Fibroblast of the aortic adventitia (primary cell): Measurements from ENCODE around the gene APLP1. TPM values are rescaled to one million over a fixed set of nuclear protein-coding genes. Genes with fewer than 3 reads are reported as not detected.

Experiments
- DNase-seq: peaks from one replicate; pipeline ENCODE4 v3.0.0-alpha.2; 2010; ENCODE audit warnings: low read depth
- H3K4me3 ChIP-seq: 2 replicates; pipeline ENCODE4 v1.5.1; 2011; ENCODE audit warnings: low read depth, mild to moderate bottlenecking, control low read depth, low read length, moderate library complexity
- small RNA-seq: library from RNA; depleted of rRNA; stranded (forward); fragments of <200 nt; gene quantifications from one replicate; pipeline ENCODE3, GENCODE V24; 2012
- total RNA-seq: library from RNA; depleted of rRNA; stranded (reverse); fragments of >200 nt; gene quantifications from 2 replicates; pipeline ENCODE4 v1.2.3, GENCODE V29; 2012; ENCODE audit warnings: low replicate concordance
- TF ChIP-seq, protein P1 (sequence below): IDR thresholded peaks from 2 replicates; pipeline ENCODE4 v1.5.1; 2011; ENCODE audit warnings: mild to moderate bottlenecking, low read length, control low read depth, inconsistent platforms; ENCODE audit not compliant: insufficient read depth

APLP1 gene
- total RNA-seq, 1 donor, result 8.6 TPM

GRCh38 chr19:35928507-35928906 lies 60.1 kb downstream of the APLP1 start:
- TF ChIP-seq, protein P1, sequence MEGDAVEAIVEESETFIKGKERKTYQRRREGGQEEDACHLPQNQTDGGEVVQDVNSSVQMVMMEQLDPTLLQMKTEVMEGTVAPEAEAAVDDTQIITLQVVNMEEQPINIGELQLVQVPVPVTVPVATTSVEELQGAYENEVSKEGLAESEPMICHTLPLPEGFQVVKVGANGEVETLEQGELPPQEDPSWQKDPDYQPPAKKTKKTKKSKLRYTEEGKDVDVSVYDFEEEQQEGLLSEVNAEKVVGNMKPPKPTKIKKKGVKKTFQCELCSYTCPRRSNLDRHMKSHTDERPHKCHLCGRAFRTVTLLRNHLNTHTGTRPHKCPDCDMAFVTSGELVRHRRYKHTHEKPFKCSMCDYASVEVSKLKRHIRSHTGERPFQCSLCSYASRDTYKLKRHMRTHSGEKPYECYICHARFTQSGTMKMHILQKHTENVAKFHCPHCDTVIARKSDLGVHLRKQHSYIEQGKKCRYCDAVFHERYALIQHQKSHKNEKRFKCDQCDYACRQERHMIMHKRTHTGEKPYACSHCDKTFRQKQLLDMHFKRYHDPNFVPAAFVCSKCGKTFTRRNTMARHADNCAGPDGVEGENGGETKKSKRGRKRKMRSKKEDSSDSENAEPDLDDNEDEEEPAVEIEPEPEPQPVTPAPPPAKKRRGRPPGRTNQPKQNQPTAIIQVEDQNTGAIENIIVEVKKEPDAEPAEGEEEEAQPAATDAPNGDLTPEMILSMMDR, result no peak
- DNase-seq, result no peak
- H3K4me3 ChIP-seq, result no peak overlapping the region

Small RNA genes lying within 50 kb of the gene (small RNA-seq; reads per million reads assigned to genes)
- not detected for gene RN7SL402P

Other genes with a start within 250 kb of the APLP1 start
- gene RBM42, start 239.5 kb upstream of the APLP1 start, total RNA-seq, result 43.0 and 65.2 TPM in 2 replicates
- gene ETV2, start 226.8 kb upstream of the APLP1 start, total RNA-seq, result 0.81 and 1.6 TPM in 2 replicates
- 104 and 327 TPM in 2 replicates for gene COX6B1, start 220.3 kb upstream of the APLP1 start, total RNA-seq
- not detected in 2 replicates for gene UPK1A, start 202.1 kb upstream of the APLP1 start, total RNA-seq
- gene ZBTB32, start 164.0 kb upstream of the APLP1 start, total RNA-seq, result not detected in 2 replicates
- 6.8 and 14.9 TPM in 2 replicates for gene KMT2B, start 150.6 kb upstream of the APLP1 start, total RNA-seq
- gene IGFLR1, start 126.1 kb upstream of the APLP1 start, total RNA-seq, result 1.3 and 1.9 TPM in 2 replicates
- 5.8 and 7.1 TPM in 2 replicates for gene U2AF1L4, start 123.2 kb upstream of the APLP1 start, total RNA-seq
- 14.7 and 19.5 TPM in 2 replicates for gene PSENEN, start 122.9 kb upstream of the APLP1 start, total RNA-seq
- gene LIN37, start 120.0 kb upstream of the APLP1 start, total RNA-seq, result 5.4 and 15.3 TPM in 2 replicates
- 297 and 713 TPM in 2 replicates for gene HSPB6, start 111.5 kb upstream of the APLP1 start, total RNA-seq
- 4.5 and 10.8 TPM in 2 replicates for gene PROSER3, start 110.4 kb upstream of the APLP1 start, total RNA-seq
- 5.3 and 7.4 TPM in 2 replicates for gene ARHGAP33, start 93.0 kb upstream of the APLP1 start, total RNA-seq
- not detected in 2 replicates for gene PRODH2, start 55.7 kb upstream of the APLP1 start, total RNA-seq
- gene NPHS1, start 16.1 kb upstream of the APLP1 start, total RNA-seq, result not detected in 2 replicates
- 0.25 TPM in 1 of 2 replicates, not detected in the other for gene KIRREL2, start 11.7 kb upstream of the APLP1 start, total RNA-seq
- 2.5 and 3.7 TPM in 2 replicates for gene NFKBID, start 32.0 kb downstream of the APLP1 start, total RNA-seq
- 0.81 and 2.7 TPM in 2 replicates for gene HCST, start 34.0 kb downstream of the APLP1 start, total RNA-seq
- not detected in 2 replicates for gene TYROBP, start 39.7 kb downstream of the APLP1 start, total RNA-seq
- gene LRFN3, start 67.8 kb downstream of the APLP1 start, total RNA-seq, result 5.9 and 9.3 TPM in 2 replicates
- gene SDHAF1, start 126.6 kb downstream of the APLP1 start, total RNA-seq, result 12.7 and 38.7 TPM in 2 replicates
- gene SYNE4, start 140.2 kb downstream of the APLP1 start, total RNA-seq, result not detected in 2 replicates
- gene ALKBH6, start 145.6 kb downstream of the APLP1 start, total RNA-seq, result 14.2 and 15.5 TPM in 2 replicates
- gene CLIP3, start 164.3 kb downstream of the APLP1 start, total RNA-seq, result 7.4 and 20.1 TPM in 2 replicates
- 2.5 and 4.1 TPM in 2 replicates for gene THAP8, start 185.7 kb downstream of the APLP1 start, total RNA-seq
- 0.25 and 10.1 TPM in 2 replicates for gene WDR62, start 186.3 kb downstream of the APLP1 start, total RNA-seq
- gene OVOL3, start 242.6 kb downstream of the APLP1 start, total RNA-seq, result not detected in 2 replicates
- gene POLR2I, start 246.3 kb downstream of the APLP1 start, total RNA-seq, result 33.2 and 37.9 TPM in 2 replicates
- 83.6 and 164 TPM in 2 replicates for gene TBCB, start 246.9 kb downstream of the APLP1 start, total RNA-seq